Mucosa of descending colon (tissue), 3 donors: ENCODE data around the gene PAX8. TPM values are rescaled to one million over a fixed set of nuclear protein-coding genes. Genes with fewer than 3 reads are reported as not detected.
A peak's percentile ranks its signal among the peaks of the same experiment; 100 is the strongest.

Experiments
- ATAC-seq: fragments of 200-7000 bp; cut with Tn5 transposase; one replicate; pipeline ENCODE4 v1.9.1; 2020; ENCODE audit warnings: mild to moderate bottlenecking, moderate library complexity
- DNase-seq, 3 donors: peaks; one replicate each; pipeline ENCODE4 v3.0.0-alpha.2; 2020
- H3K36me3 ChIP-seq: fragments of 200-600 bp; one replicate; pipeline ENCODE4 v1.8.0; 2021; ENCODE audit warnings: low read depth, mild to moderate bottlenecking
- H3K4me1 ChIP-seq: fragments of 200-600 bp; one replicate; pipeline ENCODE4 v1.8.0; 2021; ENCODE audit warnings: low read depth, mild to moderate bottlenecking
- H3K4me3 ChIP-seq: fragments of 200-600 bp; one replicate; pipeline ENCODE4 v1.8.0; 2021; ENCODE audit warnings: mild to moderate bottlenecking
- H3K9me3 ChIP-seq: fragments of 200-600 bp; one replicate; pipeline ENCODE4 v1.8.0; 2021; ENCODE audit warnings: mild to moderate bottlenecking
- CTCF ChIP-seq: fragments of 200-600 bp; IDR thresholded peaks from one replicate; pipeline ENCODE4 v1.8.0; 2022; ENCODE audit warnings: antibody characterized with exemption, mild to moderate bottlenecking
- intact Hi-C, 2 donors: fragments of 100-400 bp; cut with DNase I in 1 of 2; cut with micrococcal nuclease in 1 of 2; formaldehyde crosslinking; loops; one replicate each; pipeline versions ENCODE4 v1.11.0 to v1.11.1; 2022; cut with DNase I, micrococcal nuclease
- total RNA-seq, 3 donors: library from RNA; stranded (reverse); fragmentation: NEBNext Ultra II Directional in 2 of 3; extraction: Animal tissue kit (Norgen Biotek cat#: 25700) in 2 of 3; gene quantifications; one replicate each; pipeline versions ENCODE4 v1.2.1 to v1.2.4, GENCODE V29; 2021 to 2023
- donor health status: DM: no; HTN: no; CAD: no; lungs with moderate emphysema.
- donor health status: DM: no; HTN: no; CAD: no.
- donor health status: DM: no; HTN: yes; CAD: no.

The PAX8 gene
- total RNA-seq, 3 donors from 2014 or later: 0.82 to 6.2 (median 4.8) TPM

GRCh38 chr2:113183703-113184102 is 95.0 kb downstream of the PAX8 start:
- TF ChIP-seq CTCF: no peak
- ATAC-seq (no peak), DNase-seq (no peak)
- Histone ChIP-seq H3K4me3 (no peak overlapping the region), H3K9me3 (no peaks in the 10 kb centered on the region), H3K4me1 (peaks cover 17% of the 10 kb centered on the region), H3K36me3 (no peaks in the 10 kb centered on the region)
- intact Hi-C loops: no loop called here

GRCh38 chr2:113183264-113183663 is 95.5 kb downstream of the PAX8 start:
- Histone ChIP-seq H3K4me1 (peaks cover 17% of the 10 kb centered on the region), H3K9me3 (no peaks in the 10 kb centered on the region), H3K36me3 (no peaks in the 10 kb centered on the region), H3K4me3 (no peak overlapping the region)
- no peak for TF ChIP-seq CTCF
- no peak for ATAC-seq
- intact Hi-C loops: no loop called here
- no peak for DNase-seq

GRCh38 chr2:113182471-113183260 is 96.1 kb downstream of the PAX8 start:
- TF ChIP-seq CTCF: no peak
- no peaks in the 10 kb centered on the region for H3K36me3 ChIP-seq
- H3K9me3 ChIP-seq: no peaks in the 10 kb centered on the region
- peaks cover 17% of the 10 kb centered on the region for H3K4me1 ChIP-seq
- no peak overlapping the region for H3K4me3 ChIP-seq
- DNase-seq: no peak
- intact Hi-C loops: no loop called here
- no peak for ATAC-seq

GRCh38 chr2:113181258-113182051 is 97.3 kb downstream of the PAX8 start:
- no peaks in the 10 kb centered on the region for H3K9me3 ChIP-seq
- DNase-seq: peak in 1 of 3 donors; percentile 34
- H3K4me3 ChIP-seq: no peak overlapping the region
- intact Hi-C loops: no loop called here
- peaks cover 17% of the 10 kb centered on the region for H3K4me1 ChIP-seq
- no peaks in the 10 kb centered on the region for H3K36me3 ChIP-seq
- ATAC-seq: peak; percentile 23
- no peak for TF ChIP-seq CTCF

GRCh38 chr2:113180131-113180946 is 98.4 kb downstream of the PAX8 start:
- H3K9me3 ChIP-seq: no peaks in the 10 kb centered on the region
- H3K4me1 ChIP-seq: peaks cover 17% of the 10 kb centered on the region
- no peaks in the 10 kb centered on the region for H3K36me3 ChIP-seq
- ATAC-seq (peak; percentile 11), DNase-seq (peak in 1 of 3 donors; percentile 43)
- no peak for TF ChIP-seq CTCF
- no peak overlapping the region for H3K4me3 ChIP-seq
- intact Hi-C loops: no loop called here
